Rectal smooth muscle tissue (tissue), 1 donor: ENCODE data around the gene AUP1.
"Not testable (repeated sequence)": the region's sequence is repeated elsewhere in the genome, so short reads cannot be mapped to it uniquely, and the experiment has no call there.

Experiments
- H3K27ac ChIP-seq: one replicate; pipeline ENCODE4 v1.7.0; 2013; ENCODE audit warnings: low read depth, low read length, inconsistent platforms
- H3K27me3 ChIP-seq: one replicate; pipeline ENCODE4 v1.7.0; 2013; ENCODE audit warnings: low read length; ENCODE audit not compliant: control insufficient read depth, insufficient read depth
- H3K36me3 ChIP-seq: one replicate; pipeline ENCODE4 v1.7.0; 2013; ENCODE audit warnings: low read length; ENCODE audit not compliant: control insufficient read depth, insufficient read depth
- H3K4me1 ChIP-seq: one replicate; pipeline ENCODE4 v1.7.0; 2013; ENCODE audit warnings: low read length; ENCODE audit not compliant: control insufficient read depth, insufficient read depth
- H3K4me3 ChIP-seq: one replicate; pipeline ENCODE4 v1.7.0; 2013; ENCODE audit warnings: low read length
- H3K9ac ChIP-seq: one replicate; pipeline ENCODE4 v1.7.0; 2013; ENCODE audit warnings: low read length

Gene AUP1

GRCh38 chr2:74489906-74490305 is 39.6 kb downstream of the AUP1 start:
- H3K4me1 ChIP-seq, result no peaks in the 10 kb centered on the region
- H3K9ac ChIP-seq, result no peak overlapping the region
- H3K27me3 ChIP-seq, result no peaks in the 10 kb centered on the region
- peaks cover 32% of the 10 kb centered on the region for H3K36me3 ChIP-seq
- no peak overlapping the region for H3K27ac ChIP-seq
- no peak overlapping the region for H3K4me3 ChIP-seq

- Histone ChIP-seq H3K27me3 (no peaks in the 10 kb centered on the region), H3K27ac (no peak overlapping the region), H3K4me3 (no peak overlapping the region), H3K36me3 (peaks cover 27% of the 10 kb centered on the region), H3K9ac (no peak overlapping the region), H3K4me1 (no peaks in the 10 kb centered on the region)
These were observed 40.6 kb downstream of the AUP1 start for GRCh38 chr2:74488643-74489481.

GRCh38 chr2:74486141-74486540 is 43.4 kb downstream of the AUP1 start:
- no peaks in the 10 kb centered on the region for H3K27me3 ChIP-seq
- no peak overlapping the region for H3K4me3 ChIP-seq
- H3K36me3 ChIP-seq, result peaks cover 11% of the 10 kb centered on the region
- H3K4me1 ChIP-seq, result peaks cover 13% of the 10 kb centered on the region
- H3K27ac ChIP-seq, result no peak overlapping the region
- no peak overlapping the region for H3K9ac ChIP-seq

- not testable (repeated sequence) for H3K27ac ChIP-seq, H3K9ac ChIP-seq, H3K36me3 ChIP-seq, H3K27me3 ChIP-seq
- peak overlapping the region; percentile 91 for H3K4me3 ChIP-seq
- H3K4me1 ChIP-seq, result peaks cover 18% of the 10 kb centered on the region
These were observed 45.8 kb downstream of the AUP1 start for GRCh38 chr2:74483675-74484164.

GRCh38 chr2:74482801-74483674 is 46.5 kb downstream of the AUP1 start, which contains the start of the genes CCDC142 and TTC31:
TSS of gene CCDC142 (minus strand) at chr2:74482998. CDS start at chr2:74482837, 161 bp downstream.
TSS of gene TTC31 (plus strand) at chr2:74483081. CDS start at chr2:74483096, 15 bp downstream.
- peaks cover 18% of the 10 kb centered on the region for H3K4me1 ChIP-seq
- H3K27me3 ChIP-seq, result no peaks in the 10 kb centered on the region
- H3K27ac ChIP-seq, result peak within 1 kb of the TSS; percentile 84
- H3K4me3 ChIP-seq, result peak within 1 kb of the TSS; percentile 91
- H3K9ac ChIP-seq, result peak within 1 kb of the TSS; percentile 78
- no peaks in the 10 kb centered on the region for H3K36me3 ChIP-seq

- Histone ChIP-seq H3K4me1 (peaks cover 18% of the 10 kb centered on the region), H3K9ac (peak overlapping the region; percentile 78), H3K36me3 (peaks cover 5% of the 10 kb centered on the region), H3K27me3 (no peaks in the 10 kb centered on the region), H3K27ac (peak overlapping the region; percentile 84), H3K4me3 (peak overlapping the region; percentile 91)
These were observed 47.3 kb downstream of the AUP1 start for GRCh38 chr2:74481961-74482800.

GRCh38 chr2:74481431-74481830 is 48.1 kb downstream of the AUP1 start:
- Histone ChIP-seq H3K27me3 (no peaks in the 10 kb centered on the region), H3K9ac (peak overlapping the region; percentile 78), H3K4me3 (peak overlapping the region; percentile 91), H3K36me3 (peaks cover 5% of the 10 kb centered on the region), H3K27ac (no peak overlapping the region), H3K4me1 (peaks cover 18% of the 10 kb centered on the region)
